ENCODE results near the gene CMTM8.

Gene CMTM8

GRCh38 chr3:32410367-32411246 lies 172.1 kb downstream of the CMTM8 start:
- no peak for DNase-seq (ENCODE audit: low spot score)

- no peak for DNase-seq (ENCODE audit: low spot score)
These were observed 173.0 kb downstream of the CMTM8 start for GRCh38 chr3:32411442-32411841.

- no peak for DNase-seq (ENCODE audit: low spot score)
These were observed 174.4 kb downstream of the CMTM8 start for GRCh38 chr3:32412887-32413286.

DNA sequence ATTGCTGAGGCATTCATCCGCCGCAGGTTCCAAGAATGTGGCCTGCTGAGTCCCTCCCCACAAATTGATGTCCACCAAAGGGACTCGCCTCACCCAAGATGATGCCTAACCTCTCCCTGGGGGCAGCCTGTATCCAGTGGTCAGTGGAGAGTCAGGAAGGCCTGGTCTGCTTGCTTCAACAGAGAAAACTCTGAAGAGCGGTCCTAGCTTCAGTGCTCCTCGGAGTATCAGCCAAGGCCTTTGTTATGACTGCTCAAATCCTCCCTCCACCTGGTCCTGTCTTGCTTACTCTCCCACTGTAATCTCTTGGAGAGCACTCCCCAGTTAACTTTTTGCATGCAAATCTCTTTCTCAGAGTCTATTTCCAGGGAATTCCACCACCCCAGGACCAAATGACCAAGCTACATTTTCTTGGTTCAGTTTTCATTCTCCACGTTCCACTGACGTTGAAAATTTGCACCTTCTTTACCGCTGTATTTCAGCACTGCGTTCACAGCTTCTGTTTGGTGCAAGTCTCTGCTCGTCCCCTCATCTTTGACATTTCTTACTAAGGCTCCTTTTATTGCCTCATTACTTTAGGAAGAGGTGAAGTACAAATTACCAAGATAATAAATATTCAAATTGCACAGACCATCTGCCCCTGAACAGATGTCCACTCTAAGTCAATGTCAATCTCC lies 175.5 kb downstream of the CMTM8 start:
- DNase-seq (ENCODE audit: low spot score), result no peak

- DNase-seq (ENCODE audit: low spot score), result no peak
These were observed 176.2 kb downstream of the CMTM8 start for GRCh38 chr3:32414522-32415202.

- DNase-seq (ENCODE audit: low spot score), result no peak
These were observed 181.3 kb downstream of the CMTM8 start for GRCh38 chr3:32419742-32420125.
